ENCODE measurements around the gene AUTS2.

The AUTS2 gene

DNA sequence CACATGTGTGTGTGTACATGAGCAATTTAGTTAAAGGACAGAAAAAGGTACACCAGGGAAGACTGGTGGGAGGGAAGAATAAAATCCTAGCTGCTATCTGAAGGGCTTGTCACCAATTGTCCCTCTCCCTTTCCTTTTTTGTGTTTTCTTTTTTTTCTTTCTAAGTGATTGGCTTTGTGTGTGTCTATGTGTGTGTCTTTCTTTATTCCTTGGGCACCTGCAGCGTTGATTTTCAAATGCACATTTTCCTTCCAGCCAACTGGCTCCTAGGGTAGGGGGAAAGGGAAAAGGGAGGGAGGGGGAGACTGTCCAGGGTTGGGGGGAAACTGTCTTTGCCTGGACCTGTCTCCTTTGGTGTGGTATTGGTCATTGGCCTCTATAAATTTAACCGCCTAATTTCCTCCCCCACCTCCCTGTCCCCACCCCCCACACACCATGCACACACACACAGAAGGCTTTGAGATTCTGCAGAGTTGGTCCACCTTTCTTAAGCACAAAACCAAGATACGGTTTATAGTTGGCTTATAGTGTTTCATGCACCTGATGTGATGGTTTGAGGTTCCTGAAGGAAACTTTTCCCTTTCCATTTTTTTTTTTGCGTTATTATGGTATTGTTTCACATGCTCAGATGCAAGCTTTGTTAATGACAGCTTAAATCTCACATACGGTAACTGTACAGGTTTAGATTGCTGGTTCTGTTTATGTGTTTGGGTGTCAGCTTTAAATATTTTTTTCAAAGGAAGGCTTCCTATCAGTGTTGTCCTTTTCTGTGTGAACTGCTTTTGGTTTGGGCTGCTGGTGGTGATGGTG, 2.6 kb downstream of the AUTS2 start:
- DNase-seq = no peak

DNA sequence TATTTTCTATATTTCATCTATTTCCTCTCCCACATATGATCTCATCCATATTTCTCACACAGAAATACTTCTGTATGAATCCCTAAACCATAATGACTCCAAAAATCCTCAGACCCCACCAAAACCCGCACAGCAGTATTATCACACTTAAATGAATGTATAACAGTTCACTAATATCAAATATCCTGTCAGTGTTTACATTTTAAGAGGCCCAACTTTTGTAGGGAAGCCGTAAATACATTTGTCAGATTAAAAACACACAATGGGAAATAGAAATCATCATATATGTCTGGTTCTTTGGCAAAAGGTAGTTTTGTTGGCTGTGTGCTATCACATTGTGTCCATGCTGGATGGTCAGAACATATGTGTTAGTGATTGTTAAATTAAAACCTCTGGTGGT, 4.2 kb downstream of the AUTS2 start:
- DNase-seq = no peak

DNA sequence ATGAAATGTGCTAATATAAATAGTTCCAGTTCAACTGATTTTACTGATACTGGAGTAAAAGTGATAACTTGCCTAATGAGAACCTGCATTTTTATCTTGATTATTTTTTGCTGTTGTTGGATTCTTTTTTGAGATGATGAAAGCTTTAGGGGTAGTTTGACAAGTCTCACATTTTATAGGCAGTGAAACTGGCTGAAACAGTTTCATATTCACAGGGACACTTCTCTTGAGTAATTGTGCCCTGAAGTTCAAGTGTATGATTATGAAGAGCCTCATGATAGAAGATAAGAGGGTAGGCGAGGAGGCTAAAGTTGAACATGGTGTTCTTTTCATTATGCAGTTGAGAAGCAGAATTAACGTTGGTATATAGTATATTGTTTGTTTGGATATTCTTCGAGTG, 5.1 kb downstream of the AUTS2 start:
- no peak for DNase-seq

DNA sequence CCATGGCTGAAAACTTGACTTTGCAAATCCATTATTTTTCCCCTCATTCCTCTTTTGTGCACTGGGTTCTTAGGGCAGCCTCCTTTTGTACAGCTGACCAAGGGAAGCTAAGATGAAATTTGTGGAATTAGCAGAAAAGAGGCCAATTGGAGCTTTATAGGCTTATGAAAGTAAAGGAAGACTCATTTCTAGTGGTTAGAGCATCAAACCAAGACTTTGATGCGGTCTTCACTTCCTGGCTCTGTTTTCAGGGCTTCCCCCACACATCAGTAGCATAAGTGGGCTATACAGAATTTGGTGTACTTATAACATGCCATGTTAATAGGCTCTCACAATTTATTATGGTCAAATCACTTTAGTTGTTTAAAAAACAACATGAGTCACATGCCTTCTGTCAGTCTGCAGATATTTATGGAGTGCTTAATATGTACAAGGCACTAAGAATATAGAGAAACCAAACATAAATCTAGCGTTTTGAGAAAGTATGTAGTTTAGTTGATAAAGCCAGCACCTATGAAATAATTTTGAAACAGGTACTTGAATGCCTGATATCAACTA, 5.7 kb downstream of the AUTS2 start:
- DNase-seq = no peak

DNA sequence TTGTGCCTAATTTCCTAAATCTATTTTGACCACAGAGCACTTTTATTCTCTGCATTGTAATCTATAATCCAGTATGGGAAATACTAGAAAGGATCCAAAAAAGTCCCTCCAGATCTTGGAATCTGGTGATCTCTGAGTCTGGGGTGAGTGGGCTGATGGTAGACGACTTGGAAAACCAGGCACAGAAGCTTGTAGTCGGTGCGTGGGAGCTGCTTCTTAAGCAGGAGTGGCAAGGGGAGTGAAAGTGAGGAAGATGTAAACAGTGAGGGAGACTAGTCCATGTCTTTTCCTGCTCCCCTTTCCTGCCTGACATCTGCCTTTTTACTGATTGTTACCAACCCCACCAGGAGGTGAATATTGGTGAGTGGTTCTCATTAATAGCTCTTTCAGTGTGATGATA, 6.8 kb downstream of the AUTS2 start:
- DNase-seq = no peak

DNA sequence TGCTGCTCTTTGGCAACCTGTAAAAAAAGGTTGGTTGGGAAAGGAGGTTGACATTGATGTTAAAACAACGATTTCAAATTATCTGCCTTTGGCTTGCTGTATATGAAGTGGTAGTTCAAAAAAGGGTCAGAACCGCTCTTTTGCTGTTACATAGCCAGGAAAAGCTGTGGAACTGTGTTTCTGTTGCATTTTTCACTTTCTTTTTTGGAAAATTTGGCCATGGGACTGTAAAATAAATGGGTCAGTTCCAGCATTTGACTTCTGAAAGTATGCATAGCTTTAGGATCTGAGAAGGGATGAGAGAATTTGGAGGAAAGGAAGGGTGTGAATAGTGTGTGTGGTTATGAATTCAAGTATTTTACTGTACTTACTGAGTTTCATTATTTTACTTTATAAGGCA, 7.3 kb downstream of the AUTS2 start:
- no peak for DNase-seq

DNA sequence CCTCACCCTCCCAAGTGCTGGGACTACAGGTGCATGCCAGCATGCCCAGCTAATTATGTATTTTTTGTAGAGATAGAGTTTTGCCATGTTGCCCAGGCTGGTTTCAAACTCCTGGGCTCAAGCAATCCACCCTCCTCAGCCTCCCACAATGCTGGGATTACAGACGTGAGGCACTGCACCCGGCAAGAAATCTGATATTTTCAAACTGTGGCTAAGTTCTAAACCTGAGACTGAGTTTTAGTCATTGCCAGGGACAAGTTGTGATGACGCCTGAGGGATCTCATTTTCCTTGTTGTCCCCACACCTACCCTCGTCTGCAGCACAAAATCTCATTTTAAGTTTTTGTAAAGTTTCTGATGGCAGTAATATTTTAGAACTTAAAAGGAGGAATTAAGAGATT, 9.8 kb downstream of the AUTS2 start:
- no peak for DNase-seq

DNA sequence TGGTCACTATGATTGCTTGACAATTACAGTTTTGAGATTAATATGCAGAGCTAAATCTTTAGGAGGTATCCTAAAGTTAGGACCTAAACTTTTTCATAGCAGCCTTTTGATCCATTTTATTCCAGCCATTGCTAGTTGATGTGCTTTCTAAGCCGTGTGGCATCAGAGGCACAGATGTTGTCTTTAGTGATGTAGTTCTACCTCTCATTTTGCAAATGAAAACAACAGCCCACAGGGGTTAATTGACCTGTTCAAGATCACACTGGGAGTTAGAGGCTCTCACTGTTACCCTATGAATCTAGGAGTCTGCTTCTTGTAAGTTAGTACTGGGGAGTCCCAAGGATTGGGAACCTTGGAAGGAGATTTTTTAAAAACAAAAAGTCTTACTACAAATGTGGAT, 10.6 kb downstream of the AUTS2 start:
- no peak for DNase-seq

DNA sequence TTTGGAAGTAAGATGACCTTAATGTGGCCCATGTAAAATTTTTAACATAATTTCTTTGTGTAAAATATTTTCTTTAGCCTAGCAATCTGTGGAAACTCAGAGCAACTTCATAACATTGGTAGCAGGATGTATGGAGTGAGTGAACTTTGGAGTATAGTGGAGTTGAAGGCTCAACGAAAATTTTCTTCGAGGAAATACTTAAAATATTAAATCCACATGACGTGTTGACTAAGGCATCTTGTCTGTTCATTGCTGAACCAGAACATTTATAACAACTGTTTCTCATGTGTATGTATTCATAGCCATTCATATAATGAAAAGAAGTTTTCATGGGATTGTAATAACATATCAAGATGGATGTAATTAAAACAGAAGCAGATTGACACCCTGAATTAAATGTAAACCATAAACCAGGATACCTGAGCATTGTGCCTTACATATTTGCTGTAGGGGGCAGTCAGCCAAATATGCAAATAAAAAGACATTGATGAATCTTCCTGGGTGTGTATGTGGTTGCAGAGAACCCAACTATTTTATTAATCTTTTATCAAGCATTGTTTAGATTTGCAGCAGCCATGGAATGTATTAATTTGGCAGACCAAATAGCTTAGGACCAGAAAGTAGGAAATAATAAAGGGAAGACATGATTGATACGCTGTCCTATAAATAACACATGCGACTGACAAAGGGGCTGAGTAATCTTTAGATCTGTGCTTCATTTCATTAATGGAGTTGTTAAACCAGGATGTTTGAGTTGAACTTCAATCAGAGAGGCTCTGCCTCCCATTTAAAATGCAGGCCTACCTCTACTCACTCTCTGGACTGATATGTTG, 11.5 kb downstream of the AUTS2 start:
- DNase-seq = no peak

DNA sequence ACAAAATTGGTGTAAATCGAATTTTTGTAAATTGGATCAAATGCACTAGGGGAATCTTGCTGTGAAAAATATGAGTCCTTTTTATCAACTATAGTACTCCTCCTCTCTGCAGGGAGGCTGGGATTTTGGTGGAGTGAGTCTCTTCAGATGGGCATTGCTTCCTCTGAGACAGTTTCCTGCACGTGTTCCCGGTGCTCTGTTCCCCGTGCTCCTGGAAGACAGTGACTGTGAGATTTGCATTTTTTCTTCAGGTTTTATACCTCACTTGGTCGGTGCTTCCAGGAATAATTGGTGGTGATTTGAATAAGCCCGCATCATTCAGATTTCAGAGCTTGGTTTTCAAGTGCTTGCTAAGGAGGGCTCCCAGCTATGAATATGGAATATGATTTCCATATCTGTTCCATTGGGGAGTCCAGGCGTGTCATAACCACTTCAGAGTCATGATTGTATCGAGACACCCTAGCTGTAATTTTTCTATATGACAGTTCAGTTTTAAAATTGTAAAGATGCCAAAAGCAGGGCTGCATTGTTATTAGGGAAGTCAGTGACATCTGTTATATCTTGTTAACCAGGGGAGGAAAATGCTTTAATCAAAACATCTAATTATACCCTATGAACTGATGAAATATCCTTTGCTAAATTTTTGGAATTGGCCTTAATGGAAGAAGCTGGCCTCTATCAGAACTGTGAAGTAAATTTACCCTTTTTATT, 12.3 kb downstream of the AUTS2 start:
- no peak for DNase-seq

DNA sequence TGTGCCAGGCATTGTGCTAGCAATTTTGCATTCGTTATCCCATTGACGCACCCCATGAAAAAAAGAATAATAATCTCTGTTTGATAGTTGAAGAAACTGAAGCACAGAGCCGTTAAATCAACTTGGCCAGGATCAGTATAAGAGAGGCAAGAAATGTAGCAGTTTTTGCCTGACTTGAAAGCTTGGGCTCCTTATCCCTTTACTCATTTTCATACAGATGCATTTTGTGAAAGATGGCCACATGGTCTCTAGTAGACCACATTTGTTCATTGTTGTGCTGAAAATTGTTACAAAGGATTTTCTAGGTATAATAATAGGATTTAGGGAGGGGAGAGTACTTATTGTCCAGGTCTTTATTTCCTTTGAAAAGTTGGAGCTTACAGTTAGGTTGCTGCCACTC, 14.7 kb downstream of the AUTS2 start:
- no peak for DNase-seq

DNA sequence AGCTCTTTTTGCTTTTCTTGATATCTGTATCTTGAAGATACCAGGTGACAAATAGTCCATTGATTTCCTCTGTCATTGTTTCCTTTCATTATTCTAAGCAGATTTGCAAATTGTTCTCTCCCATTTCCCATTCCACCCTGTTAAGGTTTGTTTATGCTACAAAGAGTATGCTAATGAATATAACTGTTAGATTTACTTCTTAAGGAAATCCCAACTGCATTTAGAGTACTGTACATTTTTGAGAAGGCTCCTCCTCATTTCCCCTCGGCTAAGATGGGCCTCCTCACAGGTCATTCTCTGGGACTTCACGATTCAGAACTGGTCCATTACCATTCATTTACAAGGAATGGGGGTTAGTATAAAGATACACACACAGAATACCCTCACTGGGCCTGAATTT, 15.6 kb downstream of the AUTS2 start:
- DNase-seq = no peak

DNA sequence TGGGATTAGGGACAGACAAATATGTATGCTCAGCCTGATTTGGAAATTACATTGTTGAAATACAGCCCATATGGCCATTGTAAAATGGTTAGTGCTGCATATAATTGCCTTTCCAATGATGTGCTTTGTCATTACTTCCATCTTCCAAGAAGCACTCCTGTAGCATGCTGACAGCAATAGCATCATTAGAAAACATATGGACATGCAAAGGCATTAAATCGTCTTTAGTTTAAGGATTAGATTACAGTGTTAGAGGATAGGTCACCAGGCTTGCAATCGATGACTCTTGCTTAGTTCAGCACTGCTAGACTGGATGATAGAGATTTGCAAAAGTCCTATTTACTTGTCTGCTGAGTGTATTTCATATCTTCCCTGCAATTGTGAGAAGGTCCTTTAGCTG, 17.4 kb downstream of the AUTS2 start:
- no peak for DNase-seq

DNA sequence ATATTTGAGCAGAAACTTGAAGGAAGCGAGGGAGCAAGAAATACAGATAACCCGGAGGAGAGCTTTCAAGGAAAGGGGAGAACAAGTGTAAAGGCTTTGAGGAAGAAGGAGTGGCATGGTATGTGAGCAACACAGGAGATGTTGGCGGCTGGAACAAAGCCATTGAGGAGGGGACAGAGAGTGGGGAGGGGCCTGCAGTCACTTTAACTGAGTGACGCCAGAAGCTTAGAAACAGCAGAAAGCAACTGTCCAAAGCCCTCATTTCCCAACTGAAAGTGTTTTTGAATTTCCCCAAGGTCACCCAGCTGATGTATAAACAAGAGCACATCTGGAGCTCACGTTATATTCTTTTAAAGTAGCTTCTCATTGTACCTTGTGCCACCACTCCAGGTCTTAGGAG, 19.1 kb downstream of the AUTS2 start:
- DNase-seq = no peak

DNA sequence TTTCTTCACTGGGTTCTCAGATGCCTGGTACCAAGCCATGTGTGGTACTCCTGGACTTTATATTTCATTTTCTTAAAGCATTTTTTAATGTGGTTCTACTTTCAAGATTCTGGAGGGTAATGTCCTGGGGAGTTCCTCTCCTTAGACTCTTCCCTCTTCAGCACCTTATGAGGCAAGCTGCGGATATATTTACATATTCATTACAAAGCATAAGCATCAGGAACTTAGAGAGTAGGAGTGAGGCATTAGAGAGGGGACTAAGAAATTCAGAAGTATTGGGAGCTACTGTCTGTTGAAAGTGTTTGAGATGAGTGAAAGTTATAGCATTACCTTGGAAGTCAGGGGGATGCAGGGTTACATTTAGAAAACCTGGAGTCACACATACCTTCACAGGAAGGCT, 20.8 kb downstream of the AUTS2 start:
- DNase-seq = no peak

DNA sequence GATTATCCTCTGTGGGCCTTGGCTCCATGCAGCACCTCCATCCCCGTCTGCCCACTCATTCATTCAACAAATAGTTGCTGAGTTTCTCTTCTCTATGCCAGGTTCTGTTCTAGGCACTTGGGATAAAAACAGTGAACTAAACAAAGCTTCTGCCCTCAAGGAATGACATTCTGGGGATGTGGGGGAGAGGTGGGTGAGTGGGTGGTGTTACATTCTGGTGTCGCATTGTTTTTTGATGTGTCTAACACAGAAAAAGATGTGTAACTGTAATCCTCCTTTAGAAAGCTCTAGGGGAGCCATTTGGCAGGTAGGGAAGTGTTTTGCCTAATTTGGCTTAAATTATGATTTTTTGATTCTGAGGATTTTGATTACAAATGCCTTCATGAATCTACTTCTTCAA, 21.4 kb downstream of the AUTS2 start:
- DNase-seq = no peak

DNA sequence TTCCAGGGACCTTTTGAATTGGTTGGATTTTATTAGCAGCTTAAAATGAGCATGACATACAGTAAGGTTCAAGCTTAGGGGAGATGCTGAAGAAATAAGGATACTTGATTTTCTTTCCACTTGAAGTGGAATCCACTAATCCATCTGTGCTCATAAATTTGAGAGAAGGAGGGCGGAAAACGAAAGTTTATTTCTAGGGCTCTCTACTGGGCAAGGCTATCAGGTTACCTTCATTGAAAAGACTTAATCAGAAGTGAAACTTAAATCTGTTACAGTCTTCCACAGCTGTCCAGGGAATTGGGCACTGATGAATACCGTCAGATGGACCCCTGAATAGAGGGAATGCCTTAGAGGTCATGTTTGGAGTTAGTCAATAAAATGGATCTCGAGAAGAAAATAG, 21.8 kb downstream of the AUTS2 start:
- no peak for DNase-seq

DNA sequence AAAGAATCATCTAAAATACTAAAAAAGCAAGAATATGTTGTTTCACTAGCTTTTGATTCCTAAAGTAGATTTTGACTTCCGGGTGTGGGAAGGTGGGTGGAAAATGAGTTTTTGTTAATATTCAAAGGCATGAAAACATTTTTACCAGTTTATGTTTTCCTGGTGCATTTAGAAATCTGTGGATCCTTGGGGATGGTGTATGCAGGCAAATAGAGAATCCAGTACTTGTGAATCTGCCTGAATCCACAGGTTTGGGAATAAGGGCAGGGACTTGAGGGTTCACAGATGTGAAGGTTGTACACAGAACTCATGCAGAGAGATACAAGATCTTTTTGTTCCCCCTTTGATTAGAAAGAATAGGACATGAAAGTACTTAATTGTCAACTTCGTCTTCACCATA, 22.4 kb downstream of the AUTS2 start:
- DNase-seq = no peak

DNA sequence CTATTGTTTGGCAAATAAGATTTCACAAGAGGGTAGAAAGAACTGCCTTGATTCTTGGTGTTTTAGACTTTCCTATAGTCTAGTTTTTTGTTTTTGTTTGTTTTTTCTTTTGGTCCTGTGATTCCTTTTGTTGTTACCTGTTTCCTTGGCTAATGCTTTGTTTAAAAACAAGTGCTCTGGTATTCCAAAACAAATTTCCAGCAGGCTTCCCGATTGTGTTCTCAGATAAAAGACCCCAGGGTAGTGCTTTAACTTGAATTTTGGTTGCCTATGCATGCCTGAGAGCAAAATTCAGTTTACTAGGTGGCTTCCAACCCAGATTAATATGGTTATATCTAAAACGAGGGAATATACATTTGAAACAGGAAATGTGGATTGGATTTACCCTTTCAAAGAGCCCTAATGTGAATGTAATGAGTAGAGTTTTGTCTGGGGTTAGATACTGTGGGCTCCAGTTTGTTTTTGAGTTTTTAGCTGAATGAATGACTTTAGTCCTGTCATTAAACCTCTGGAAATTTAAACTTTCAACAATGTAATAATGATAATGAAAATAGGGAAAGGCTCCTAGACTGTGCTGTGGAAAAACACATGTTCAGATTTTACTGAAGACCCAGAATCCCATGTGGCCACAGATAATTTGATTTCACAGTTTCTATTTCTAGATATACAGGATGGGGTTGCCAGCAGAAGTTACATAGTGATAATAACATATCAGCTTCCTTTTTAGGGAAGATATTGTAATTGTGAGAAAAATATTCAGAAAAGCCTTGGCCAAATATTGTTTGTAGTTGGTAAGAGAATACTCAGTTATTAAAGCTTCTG, 23.9 kb downstream of the AUTS2 start:
- no peak for DNase-seq

DNA sequence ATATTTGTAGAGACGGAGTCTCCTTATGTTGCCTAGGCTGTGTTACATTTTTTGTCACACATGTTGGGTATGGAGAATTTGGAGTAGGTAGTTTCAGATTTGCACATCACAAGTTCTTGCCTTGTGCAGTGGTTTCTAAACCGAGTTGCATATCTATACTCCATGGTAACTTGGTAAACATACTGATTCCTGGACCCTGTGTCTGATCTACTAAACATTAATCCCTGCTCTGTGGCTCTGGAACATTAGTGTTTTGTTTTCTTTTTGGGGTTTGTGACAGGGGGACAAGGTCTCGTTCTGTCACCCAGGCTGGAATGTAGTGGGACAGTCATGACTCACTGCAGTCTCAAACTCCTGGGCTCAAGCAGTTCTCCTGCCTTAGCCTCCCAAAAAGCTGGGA, 24.7 kb downstream of the AUTS2 start:
- DNase-seq = no peak

DNA sequence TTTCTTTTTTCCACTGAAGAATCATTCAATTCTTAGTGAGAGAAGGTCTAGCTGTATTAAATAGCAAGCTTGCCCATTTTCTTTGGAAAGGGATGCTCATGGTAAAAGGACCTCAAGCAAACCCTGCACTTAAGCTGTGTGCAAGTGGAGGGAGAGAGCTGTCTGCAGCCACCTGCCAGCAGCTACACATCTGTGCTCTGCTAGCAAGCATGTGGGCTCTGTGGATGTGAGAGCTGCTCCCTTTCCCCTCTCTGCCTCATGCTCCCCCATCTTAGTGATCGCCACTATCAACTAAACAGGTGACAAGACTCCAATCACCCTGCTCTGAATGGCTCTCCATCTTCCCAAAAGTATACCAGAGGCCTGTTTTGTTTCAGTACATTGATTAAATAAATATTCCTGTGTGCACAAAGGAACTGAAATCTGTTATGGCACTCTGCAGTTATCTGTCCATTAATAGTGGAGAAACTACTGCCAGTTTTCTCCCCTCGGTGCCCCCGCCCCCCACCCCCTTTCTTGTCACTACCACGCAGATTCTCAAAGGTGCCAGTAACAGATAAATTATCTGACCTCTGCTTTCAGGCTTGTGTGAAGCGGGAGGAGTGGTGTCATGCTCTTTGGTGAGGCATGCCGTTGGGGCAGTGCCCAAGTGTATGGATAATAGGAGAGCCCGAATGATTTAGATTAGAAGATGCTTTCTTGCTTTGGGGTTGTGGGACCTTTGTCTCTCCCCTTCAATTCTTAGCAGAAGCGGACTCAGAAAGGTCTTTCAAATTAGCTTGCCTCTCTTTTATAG, 26.4 kb downstream of the AUTS2 start:
- DNase-seq = no peak

DNA sequence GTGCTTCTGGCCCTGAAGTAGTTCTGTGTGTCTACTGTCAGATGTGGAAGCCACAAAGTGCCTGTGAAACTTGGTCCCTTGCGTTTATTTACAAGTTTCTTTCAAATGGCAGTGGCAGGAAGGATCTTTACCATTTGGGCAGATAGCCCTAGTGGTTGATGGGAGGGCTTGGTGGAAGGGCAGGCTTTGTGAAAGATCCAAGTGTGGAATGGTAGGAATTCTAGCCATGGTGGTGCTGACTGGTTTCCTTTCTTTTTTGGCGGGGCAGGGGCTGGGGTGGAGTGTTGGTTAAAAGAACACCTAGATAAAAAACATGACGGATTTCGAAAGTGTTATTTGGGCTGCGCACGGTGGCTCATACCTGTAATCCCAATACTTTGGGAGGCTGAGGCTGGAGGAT, 27.0 kb downstream of the AUTS2 start:
- no peak for DNase-seq
